Astrocyte of the cerebellum (primary cell): ENCODE results near the gene SOX4.

ENCODE experiments used
- DNase-seq: peaks from one replicate; pipeline ENCODE4 v3.0.0-alpha.2; 2011; ENCODE audit warnings: low read depth
- H3K4me3 ChIP-seq: 2 replicates; pipeline ENCODE4 v1.5.1; 2011; ENCODE audit warnings: mild to moderate bottlenecking, low read depth, low read length, moderate library complexity
- in situ Hi-C: cut with HindIII; loops from 2 replicates; pipeline ENCODE4 v1.10.0; 2017; ENCODE audit warnings: low sequenced_read_pairs
- TF ChIP-seq, protein P1 (sequence below): IDR thresholded peaks from 2 replicates; pipeline ENCODE4 v1.5.1; 2012; ENCODE audit warnings: low read length, low read depth, moderate library complexity, mild to moderate bottlenecking; ENCODE audit errors: missing control alignments

SOX4 gene

DNA sequence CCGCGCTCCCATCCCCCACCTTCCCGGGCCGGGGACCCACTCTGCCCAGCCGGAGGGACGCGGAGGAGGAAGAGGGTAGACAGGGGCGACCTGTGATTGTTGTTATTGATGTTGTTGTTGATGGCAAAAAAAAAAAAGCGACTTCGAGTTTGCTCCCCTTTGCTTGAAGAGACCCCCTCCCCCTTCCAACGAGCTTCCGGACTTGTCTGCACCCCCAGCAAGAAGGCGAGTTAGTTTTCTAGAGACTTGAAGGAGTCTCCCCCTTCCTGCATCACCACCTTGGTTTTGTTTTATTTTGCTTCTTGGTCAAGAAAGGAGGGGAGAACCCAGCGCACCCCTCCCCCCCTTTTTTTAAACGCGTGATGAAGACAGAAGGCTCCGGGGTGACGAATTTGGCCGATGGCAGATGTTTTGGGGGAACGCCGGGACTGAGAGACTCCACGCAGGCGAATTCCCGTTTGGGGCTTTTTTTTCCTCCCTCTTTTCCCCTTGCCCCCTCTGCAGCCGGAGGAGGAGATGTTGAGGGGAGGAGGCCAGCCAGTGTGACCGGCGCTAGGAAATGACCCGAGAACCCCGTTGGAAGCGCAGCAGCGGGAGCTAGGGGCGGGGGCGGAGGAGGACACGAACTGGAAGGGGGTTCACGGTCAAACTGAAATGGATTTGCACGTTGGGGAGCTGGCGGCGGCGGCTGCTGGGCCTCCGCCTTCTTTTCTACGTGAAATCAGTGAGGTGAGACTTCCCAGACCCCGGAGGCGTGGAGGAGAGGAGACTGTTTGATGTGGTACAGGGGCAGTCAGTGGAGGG is 2.8 kb downstream of the SOX4 start:
- in situ Hi-C loops: loop anchor here (10.0 kb wide), 1 partner anchor 1848 kb away; no protein-coding TSS in a partner anchor
- TF ChIP-seq, protein P1, sequence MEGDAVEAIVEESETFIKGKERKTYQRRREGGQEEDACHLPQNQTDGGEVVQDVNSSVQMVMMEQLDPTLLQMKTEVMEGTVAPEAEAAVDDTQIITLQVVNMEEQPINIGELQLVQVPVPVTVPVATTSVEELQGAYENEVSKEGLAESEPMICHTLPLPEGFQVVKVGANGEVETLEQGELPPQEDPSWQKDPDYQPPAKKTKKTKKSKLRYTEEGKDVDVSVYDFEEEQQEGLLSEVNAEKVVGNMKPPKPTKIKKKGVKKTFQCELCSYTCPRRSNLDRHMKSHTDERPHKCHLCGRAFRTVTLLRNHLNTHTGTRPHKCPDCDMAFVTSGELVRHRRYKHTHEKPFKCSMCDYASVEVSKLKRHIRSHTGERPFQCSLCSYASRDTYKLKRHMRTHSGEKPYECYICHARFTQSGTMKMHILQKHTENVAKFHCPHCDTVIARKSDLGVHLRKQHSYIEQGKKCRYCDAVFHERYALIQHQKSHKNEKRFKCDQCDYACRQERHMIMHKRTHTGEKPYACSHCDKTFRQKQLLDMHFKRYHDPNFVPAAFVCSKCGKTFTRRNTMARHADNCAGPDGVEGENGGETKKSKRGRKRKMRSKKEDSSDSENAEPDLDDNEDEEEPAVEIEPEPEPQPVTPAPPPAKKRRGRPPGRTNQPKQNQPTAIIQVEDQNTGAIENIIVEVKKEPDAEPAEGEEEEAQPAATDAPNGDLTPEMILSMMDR: no peak
- no peak for DNase-seq
- peak overlapping the region; percentile 87 for H3K4me3 ChIP-seq

DNA sequence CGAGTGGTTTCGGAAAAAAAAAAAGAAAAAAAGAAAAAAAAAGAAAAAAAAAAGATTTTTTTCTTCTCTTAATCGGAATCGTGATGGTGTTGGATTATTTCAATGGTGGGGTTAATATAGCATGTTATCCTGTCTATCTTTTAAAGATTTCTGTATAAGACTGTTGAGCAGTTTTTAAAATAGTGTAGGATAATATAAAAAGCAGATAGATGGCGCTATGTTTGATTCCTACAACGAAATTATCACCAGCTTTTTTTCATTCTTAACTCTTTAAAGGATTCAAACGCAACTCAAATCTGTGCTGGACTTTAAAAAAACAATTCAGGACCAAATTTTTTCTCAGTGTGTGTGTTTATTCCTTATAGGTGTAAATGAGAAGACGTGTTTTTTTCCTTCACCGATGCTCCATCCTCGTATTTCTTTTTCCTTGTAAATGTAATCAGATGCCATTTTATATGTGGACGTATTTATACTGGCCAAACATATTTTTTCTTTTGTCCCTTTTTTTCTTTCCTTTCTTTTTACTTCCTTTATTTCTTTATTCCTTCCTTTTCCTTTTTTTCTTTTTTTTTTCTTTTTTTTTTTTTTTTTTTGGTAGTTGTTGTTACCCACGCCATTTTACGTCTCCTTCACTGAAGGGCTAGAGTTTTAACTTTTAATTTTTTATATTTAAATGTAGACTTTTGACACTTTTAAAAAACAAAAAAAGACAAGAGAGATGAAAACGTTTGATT is 3.6 kb downstream of the SOX4 start:
- in situ Hi-C loops: loop anchor here (10.0 kb wide), 1 partner anchor 1848 kb away; no protein-coding TSS in a partner anchor
- TF ChIP-seq, protein P1: no peak
- H3K4me3 ChIP-seq: peak overlapping the region; percentile 87
- DNase-seq: no peak

DNA sequence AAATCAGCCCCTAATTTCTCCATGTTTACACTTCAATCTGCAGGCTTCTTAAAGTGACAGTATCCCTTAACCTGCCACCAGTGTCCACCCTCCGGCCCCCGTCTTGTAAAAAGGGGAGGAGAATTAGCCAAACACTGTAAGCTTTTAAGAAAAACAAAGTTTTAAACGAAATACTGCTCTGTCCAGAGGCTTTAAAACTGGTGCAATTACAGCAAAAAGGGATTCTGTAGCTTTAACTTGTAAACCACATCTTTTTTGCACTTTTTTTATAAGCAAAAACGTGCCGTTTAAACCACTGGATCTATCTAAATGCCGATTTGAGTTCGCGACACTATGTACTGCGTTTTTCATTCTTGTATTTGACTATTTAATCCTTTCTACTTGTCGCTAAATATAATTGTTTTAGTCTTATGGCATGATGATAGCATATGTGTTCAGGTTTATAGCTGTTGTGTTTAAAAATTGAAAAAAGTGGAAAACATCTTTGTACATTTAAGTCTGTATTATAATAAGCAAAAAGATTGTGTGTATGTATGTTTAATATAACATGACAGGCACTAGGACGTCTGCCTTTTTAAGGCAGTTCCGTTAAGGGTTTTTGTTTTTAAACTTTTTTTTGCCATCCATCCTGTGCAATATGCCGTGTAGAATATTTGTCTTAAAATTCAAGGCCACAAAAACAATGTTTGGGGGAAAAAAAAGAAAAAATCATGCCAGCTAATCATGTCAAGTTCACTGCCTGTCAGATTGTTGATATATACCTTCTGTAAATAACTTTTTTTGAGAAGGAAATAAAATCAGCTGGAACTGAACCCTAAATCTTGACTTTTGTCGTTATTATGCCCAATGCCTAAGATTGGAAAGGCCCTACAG is 4.5 kb downstream of the SOX4 start:
- DNase-seq: no peak
- TF ChIP-seq, protein P1: no peak
- in situ Hi-C loops: loop anchor here (10.0 kb wide), 1 partner anchor 1847 kb away; no protein-coding TSS in a partner anchor
- peak overlapping the region; percentile 87 for H3K4me3 ChIP-seq

DNA sequence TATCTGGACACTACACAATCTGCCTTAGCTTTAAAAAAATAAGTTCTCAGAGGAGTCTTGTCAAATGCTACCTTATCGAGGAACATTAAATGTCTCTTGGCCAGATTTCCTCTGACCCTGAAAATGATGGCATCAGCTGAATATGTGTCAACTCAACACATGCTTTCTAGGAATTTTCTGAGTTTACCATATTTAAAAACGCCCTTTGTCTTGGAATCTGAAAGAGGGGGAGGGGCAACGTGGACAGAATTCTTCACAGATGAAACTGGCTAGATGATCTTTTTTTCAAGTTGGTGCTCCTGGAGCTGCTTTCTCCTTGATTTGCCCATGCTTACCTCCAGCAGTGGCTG is 5.1 kb downstream of the SOX4 start:
- TF ChIP-seq, protein P1: no peak
- H3K4me3 ChIP-seq: peak overlapping the region; percentile 87
- no peak for DNase-seq
- in situ Hi-C loops: loop anchor here (10.0 kb wide), 1 partner anchor 1846 kb away; no protein-coding TSS in a partner anchor

DNA sequence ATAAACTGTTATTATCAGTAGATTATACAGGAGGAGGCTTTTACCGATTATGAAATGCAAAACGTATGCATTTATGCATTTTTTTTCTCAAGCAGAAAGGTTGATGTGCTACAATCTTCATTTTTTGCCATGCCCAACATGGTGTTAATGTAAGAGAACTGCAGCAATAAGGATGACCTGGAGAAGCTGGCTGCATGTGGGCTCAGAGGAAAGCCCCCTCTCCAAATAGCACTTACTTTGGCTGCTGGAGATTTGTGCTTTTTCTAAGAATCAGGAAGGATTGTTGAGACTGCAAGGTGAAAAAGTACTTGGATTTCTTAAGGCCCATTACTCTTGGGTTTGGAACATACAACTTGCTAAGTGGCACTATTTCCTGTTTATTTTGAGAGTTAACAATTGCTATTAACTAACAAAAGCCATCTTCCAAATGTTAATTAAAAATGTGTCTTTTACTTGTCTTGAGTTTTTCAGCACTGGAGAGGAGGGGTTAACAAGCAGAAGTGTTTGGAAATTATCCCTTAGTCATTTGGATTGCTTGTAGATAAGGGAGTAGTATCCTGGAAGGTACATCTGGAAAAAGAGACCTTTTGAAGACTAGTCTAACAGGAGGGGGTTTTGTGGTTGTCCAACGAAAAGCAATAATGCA is 5.6 kb downstream of the SOX4 start:
- in situ Hi-C loops: loop anchor here (10.0 kb wide), 1 partner anchor 1846 kb away; no protein-coding TSS in a partner anchor
- no peak for DNase-seq
- TF ChIP-seq, protein P1: no peak
- H3K4me3 ChIP-seq: no peak overlapping the region
